HepG2 (cell line): ENCODE results near the gene SLC34A3. TPM values are rescaled to one million over a fixed set of nuclear protein-coding genes. Genes with fewer than 3 reads are reported as not detected.
A peak's percentile ranks its signal among the peaks of the same experiment; 100 is the strongest.

ENCODE experiments used
- HNF1A ChIP-seq, 2 experiments: sonication (generic) in 1 of 2; formaldehyde crosslinking in 1 of 2; IDR thresholded peaks; 2 replicates each; pipeline versions ENCODE4 v1.4.0 to v1.6.1; 2016 to 2020; ENCODE audit warnings: borderline replicate concordance in 1 of 2, low read depth in 1 of 2, mild to moderate bottlenecking in 1 of 2, missing genetic modification reagents in 1 of 2
- RBFOX2 ChIP-seq: fragments of 200-400 bp; formaldehyde crosslinking; IDR thresholded peaks from 2 replicates; pipeline ENCODE4 v1.6.1; 2017; ENCODE audit warnings: low read depth, mild to moderate bottlenecking, low read length
- SKIL ChIP-seq: sonication (generic); formaldehyde crosslinking; IDR thresholded peaks from 2 replicates; pipeline ENCODE4 v1.8.0; 2022; ENCODE audit warnings: missing genetic modification reagents, mild to moderate bottlenecking, moderate library complexity, borderline replicate concordance
- ZBTB1 ChIP-seq: sonication (generic); formaldehyde crosslinking; IDR thresholded peaks from 2 replicates; pipeline ENCODE4 v1.4.0; 2020; ENCODE audit warnings: missing genetic modification reagents, borderline replicate concordance
- ZBTB10 ChIP-seq: sonication (generic); formaldehyde crosslinking; IDR thresholded peaks from 2 replicates; pipeline ENCODE4 v1.4.0; 2020; ENCODE audit warnings: missing genetic modification reagents, borderline replicate concordance
- ZNF616 ChIP-seq: sonication (generic); formaldehyde crosslinking; IDR thresholded peaks from 2 replicates; pipeline ENCODE4 v1.5.0; 2020; ENCODE audit warnings: low read depth, mild to moderate bottlenecking, missing genetic modification reagents
- ZNF891 ChIP-seq: sonication (generic); formaldehyde crosslinking; IDR thresholded peaks from 2 replicates; pipeline ENCODE4 v1.5.0; 2020; ENCODE audit warnings: mild to moderate bottlenecking, missing genetic modification reagents
- ZUFSP ChIP-seq: sonication (generic); formaldehyde crosslinking; IDR thresholded peaks from 2 replicates; pipeline ENCODE4 v1.9.0; 2021; ENCODE audit warnings: missing genetic modification reagents, mild to moderate bottlenecking, borderline replicate concordance
- polyA plus RNA-seq, 8 experiments: library from polyadenylated mRNA; depleted of rRNA in 3 of 8; stranded (reverse) in 7 of 8; unstranded in 1 of 8; fragments of >200 nt; fragmentation: Illumina TruSeq in 4 of 8; extraction: Trizol in 4 of 8; gene quantifications; 2 replicates each; pipeline versions ENCODE4 v1.2.1 to v1.2.3, GENCODE V29; 2011 to 2016; ENCODE audit warnings: low read depth in 4 of 8, missing spikeins in 1 of 8, mixed read lengths in 1 of 8; ENCODE audit not compliant: insufficient read depth in 1 of 8
- total RNA-seq, 5 experiments: library from RNA; depleted of rRNA; stranded (reverse); fragments of >200 nt; fragmentation: Illumina TruSeq; extraction: Trizol; gene quantifications; 2 replicates each; pipeline ENCODE4 v1.2.3, GENCODE V29; 2016; ENCODE audit warnings: low read depth in 1 of 5
- TF ChIP-seq, protein P1 (sequence below): sonication (generic); formaldehyde crosslinking; IDR thresholded peaks from 2 replicates; pipeline ENCODE4 v1.8.1; 2022; ENCODE audit warnings: low read depth, mild to moderate bottlenecking, missing genetic modification reagents
- TF ChIP-seq, protein P2 (sequence below): sonication (generic); formaldehyde crosslinking; IDR thresholded peaks from 2 replicates; pipeline ENCODE4 v1.5.0; 2020; ENCODE audit warnings: mild to moderate bottlenecking, missing genetic modification reagents, moderate library complexity

SLC34A3 gene
- total and polyA plus RNA-seq, 2 of the 13 experiments (the other 11 are each of a cell fraction or from before 2014, with no cell fraction given): 0.07 to 1.0 TPM

- TF ChIP-seq SKIL (peak; percentile 35; the same call in 1 of the 2 replicates), ZUFSP (CRISPR knock-in tag) (no peak), ZNF616 (CRISPR knock-in tag) (peak; percentile 93), ZBTB1 (CRISPR knock-in tag) (no peak), ZNF891 (no peak; the same call in 1 of the 2 replicates), HNF1A (IDR thresholded peaks at IDR 0.05; ENCODE audit: low read depth) (no peak; the same call in 1 of the 2 replicates), HNF1A (CRISPR knock-in tag; IDR thresholded peaks at IDR 0.05; ENCODE audit: borderline replicate concordance) (peak; percentile 75; the same call in 1 of the 2 replicates), ZBTB10 (CRISPR knock-in tag) (peak; percentile 83), RBFOX2 (peak; percentile 68; the same call in 1 of the 2 replicates)
- TF ChIP-seq, protein P1, sequence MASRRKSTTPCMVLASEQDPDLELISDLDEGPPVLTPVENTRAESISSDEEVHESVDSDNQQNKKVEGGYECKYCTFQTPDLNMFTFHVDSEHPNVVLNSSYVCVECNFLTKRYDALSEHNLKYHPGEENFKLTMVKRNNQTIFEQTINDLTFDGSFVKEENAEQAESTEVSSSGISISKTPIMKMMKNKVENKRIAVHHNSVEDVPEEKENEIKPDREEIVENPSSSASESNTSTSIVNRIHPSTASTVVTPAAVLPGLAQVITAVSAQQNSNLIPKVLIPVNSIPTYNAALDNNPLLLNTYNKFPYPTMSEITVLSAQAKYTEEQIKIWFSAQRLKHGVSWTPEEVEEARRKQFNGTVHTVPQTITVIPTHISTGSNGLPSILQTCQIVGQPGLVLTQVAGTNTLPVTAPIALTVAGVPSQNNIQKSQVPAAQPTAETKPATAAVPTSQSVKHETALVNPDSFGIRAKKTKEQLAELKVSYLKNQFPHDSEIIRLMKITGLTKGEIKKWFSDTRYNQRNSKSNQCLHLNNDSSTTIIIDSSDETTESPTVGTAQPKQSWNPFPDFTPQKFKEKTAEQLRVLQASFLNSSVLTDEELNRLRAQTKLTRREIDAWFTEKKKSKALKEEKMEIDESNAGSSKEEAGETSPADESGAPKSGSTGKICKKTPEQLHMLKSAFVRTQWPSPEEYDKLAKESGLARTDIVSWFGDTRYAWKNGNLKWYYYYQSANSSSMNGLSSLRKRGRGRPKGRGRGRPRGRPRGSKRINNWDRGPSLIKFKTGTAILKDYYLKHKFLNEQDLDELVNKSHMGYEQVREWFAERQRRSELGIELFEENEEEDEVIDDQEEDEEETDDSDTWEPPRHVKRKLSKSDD: no peak; the same call in 1 of the 2 replicates
- TF ChIP-seq, protein P2, sequence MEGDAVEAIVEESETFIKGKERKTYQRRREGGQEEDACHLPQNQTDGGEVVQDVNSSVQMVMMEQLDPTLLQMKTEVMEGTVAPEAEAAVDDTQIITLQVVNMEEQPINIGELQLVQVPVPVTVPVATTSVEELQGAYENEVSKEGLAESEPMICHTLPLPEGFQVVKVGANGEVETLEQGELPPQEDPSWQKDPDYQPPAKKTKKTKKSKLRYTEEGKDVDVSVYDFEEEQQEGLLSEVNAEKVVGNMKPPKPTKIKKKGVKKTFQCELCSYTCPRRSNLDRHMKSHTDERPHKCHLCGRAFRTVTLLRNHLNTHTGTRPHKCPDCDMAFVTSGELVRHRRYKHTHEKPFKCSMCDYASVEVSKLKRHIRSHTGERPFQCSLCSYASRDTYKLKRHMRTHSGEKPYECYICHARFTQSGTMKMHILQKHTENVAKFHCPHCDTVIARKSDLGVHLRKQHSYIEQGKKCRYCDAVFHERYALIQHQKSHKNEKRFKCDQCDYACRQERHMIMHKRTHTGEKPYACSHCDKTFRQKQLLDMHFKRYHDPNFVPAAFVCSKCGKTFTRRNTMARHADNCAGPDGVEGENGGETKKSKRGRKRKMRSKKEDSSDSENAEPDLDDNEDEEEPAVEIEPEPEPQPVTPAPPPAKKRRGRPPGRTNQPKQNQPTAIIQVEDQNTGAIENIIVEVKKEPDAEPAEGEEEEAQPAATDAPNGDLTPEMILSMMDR: peak; percentile 71
These were observed 9.7 kb downstream of the SLC34A3 start (continued) for GRCh38 chr9:137240318-137240840.
